K562 (cell line): ENCODE results near the gene BCORL1. TPM values are rescaled to one million over a fixed set of nuclear protein-coding genes. Genes with fewer than 3 reads are reported as not detected.

Experiments
- ELF1 ChIP-seq: fragments of 200-800 bp; sonication (Bioruptor generic); IDR thresholded peaks from 2 replicates; pipeline ENCODE4 v1.6.1; 2016; ENCODE audit warnings: missing genetic modification characterization, missing compliant biosample characterization
- ELF4 ChIP-seq: fragments of 450-650 bp; formaldehyde crosslinking; IDR thresholded peaks from 2 replicates; pipeline ENCODE4 v1.4.0; 2022; ENCODE audit warnings: missing genetic modification characterization
- NFYB ChIP-seq: IDR thresholded peaks from 2 replicates; pipeline ENCODE4 v1.6.1; 2011; ENCODE audit warnings: mild to moderate bottlenecking, moderate library complexity; ENCODE audit not compliant: insufficient read length; ENCODE audit errors: extremely low read depth
- PHF8 ChIP-seq: fragments of 200-600 bp; sonication (generic); IDR thresholded peaks from 2 replicates; pipeline ENCODE4 v1.6.1; 2012; ENCODE audit warnings: mixed run types, mild to moderate bottlenecking, inconsistent platforms, low read length, moderate library complexity, borderline replicate concordance
- RAD21 ChIP-seq, 2 experiments: fragments of 250-450 bp in 1 of 2; fragments of 450-650 bp in 1 of 2; sonication (Bioruptor Pico) in 1 of 2; formaldehyde crosslinking in 1 of 2; IDR thresholded peaks in 1 of 2; conservative IDR thresholded peaks in 1 of 2; 2 replicates each; pipeline versions ENCODE4 v1.4.0 to v1.8.0; 2020 to 2022; ENCODE audit warnings: mild to moderate bottlenecking in 2 of 2, moderate library complexity in 1 of 2
- RBBP5 ChIP-seq: fragments of 200-600 bp; sonication (generic); IDR thresholded peaks from 2 replicates; pipeline ENCODE4 v1.6.1; 2012; ENCODE audit warnings: borderline replicate concordance, mild to moderate bottlenecking, low read length, control low read depth, inconsistent platforms; ENCODE audit not compliant: insufficient read depth, poor library complexity, severe bottlenecking
- SUPT5H ChIP-seq: fragments of 450-650 bp; IDR thresholded peaks from 2 replicates; pipeline ENCODE4 v1.6.1; 2016
- TEAD1 ChIP-seq, 2 experiments: fragments of 450-650 bp in 1 of 2; sonication (generic) in 1 of 2; formaldehyde crosslinking; IDR thresholded peaks; 2 replicates each; pipeline versions ENCODE4 v1.4.0 to v1.8.0; 2020 to 2022; ENCODE audit warnings: mild to moderate bottlenecking in 2 of 2, missing genetic modification reagents in 1 of 2
- ZFX ChIP-seq: sonication (generic); formaldehyde crosslinking; IDR thresholded peaks from 2 replicates; pipeline ENCODE4 v1.8.0; 2022; ENCODE audit warnings: mild to moderate bottlenecking, missing genetic modification reagents, moderate library complexity
- ZNF217 ChIP-seq: sonication (generic); formaldehyde crosslinking; IDR thresholded peaks from 2 replicates; pipeline ENCODE4 v1.8.0; 2022; ENCODE audit warnings: mild to moderate bottlenecking, missing genetic modification reagents
- ZNF224 ChIP-seq: sonication (generic); formaldehyde crosslinking; IDR thresholded peaks from 2 replicates; pipeline ENCODE4 v1.8.0; 2022; ENCODE audit warnings: mild to moderate bottlenecking, missing genetic modification reagents
- ZNF717 ChIP-seq: fragments of 250-450 bp; sonication (Bioruptor Pico); IDR thresholded peaks from 2 replicates; pipeline ENCODE4 v1.5.0; 2021
- polyA plus RNA-seq, 8 experiments: library from polyadenylated mRNA; depleted of rRNA in 4 of 8; stranded (reverse) in 5 of 8; unstranded in 3 of 8; fragments of >200 nt; fragmentation: Nextera tagmentation in 2 of 8; fragmentation: Illumina TruSeq in 1 of 8; extraction: Ambion mirVana in 2 of 8; extraction: Trizol in 1 of 8; gene quantifications; 2 replicates each; pipeline versions ENCODE4 v1.2.1 to v1.2.3, GENCODE V29; 2011 to 2014; ENCODE audit warnings: inconsistent platforms in 1 of 8, missing spikeins in 1 of 8
- total RNA-seq, 7 experiments: library from RNA; depleted of rRNA in 6 of 7; stranded (reverse); fragments of >200 nt in 6 of 7; fragmentation: Illumina TruSeq in 2 of 7; extraction: Trizol in 2 of 7; gene quantifications; 2 replicates each; pipeline versions ENCODE4 v1.2.1 to v1.2.3, GENCODE V29; 2011 to 2021; ENCODE audit warnings: low replicate concordance in 1 of 7
- TF ChIP-seq, protein P1 (sequence below): sonication (generic); formaldehyde crosslinking; IDR thresholded peaks from 2 replicates; pipeline ENCODE4 v1.5.0; 2020; ENCODE audit warnings: missing genetic modification reagents
- TF ChIP-seq, protein P2 (sequence below): fragments of 450-650 bp; conservative IDR thresholded peaks from 2 replicates; pipeline ENCODE4 v1.6.1; 2016; ENCODE audit warnings: missing genetic modification characterization, low read depth, mild to moderate bottlenecking, missing compliant biosample characterization, moderate library complexity
- TF ChIP-seq, protein P3 (sequence below): fragments of 200-600 bp; sonication (generic); IDR thresholded peaks from one replicate; pipeline ENCODE4 v1.6.1; 2012; ENCODE audit warnings: mild to moderate bottlenecking, low read depth, low read length, inconsistent platforms

The BCORL1 gene
- total and polyA plus RNA-seq, 9 of the 15 experiments (the other 6 are each of a cell fraction or from before 2014, with no cell fraction given) = 0.48 to 29.6 (median 2.1) TPM

GRCh38 chrX:129981752-129982299 lies 609 bp upstream of the BCORL1 start (continued):
- TF ChIP-seq, protein P1, sequence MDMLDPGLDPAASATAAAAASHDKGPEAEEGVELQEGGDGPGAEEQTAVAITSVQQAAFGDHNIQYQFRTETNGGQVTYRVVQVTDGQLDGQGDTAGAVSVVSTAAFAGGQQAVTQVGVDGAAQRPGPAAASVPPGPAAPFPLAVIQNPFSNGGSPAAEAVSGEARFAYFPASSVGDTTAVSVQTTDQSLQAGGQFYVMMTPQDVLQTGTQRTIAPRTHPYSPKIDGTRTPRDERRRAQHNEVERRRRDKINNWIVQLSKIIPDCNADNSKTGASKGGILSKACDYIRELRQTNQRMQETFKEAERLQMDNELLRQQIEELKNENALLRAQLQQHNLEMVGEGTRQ (CRISPR knock-in tag) = no peak
- peak; percentile 47; the same call in 1 of the 2 replicates for TF ChIP-seq ZFX (CRISPR knock-in tag)
- 0 out of 2 replicates have a peak, but pooled peaks have one; percentile 24 for TF ChIP-seq ELF1 (tag)
- TF ChIP-seq NFYB = no peak
- TF ChIP-seq, protein P2, sequence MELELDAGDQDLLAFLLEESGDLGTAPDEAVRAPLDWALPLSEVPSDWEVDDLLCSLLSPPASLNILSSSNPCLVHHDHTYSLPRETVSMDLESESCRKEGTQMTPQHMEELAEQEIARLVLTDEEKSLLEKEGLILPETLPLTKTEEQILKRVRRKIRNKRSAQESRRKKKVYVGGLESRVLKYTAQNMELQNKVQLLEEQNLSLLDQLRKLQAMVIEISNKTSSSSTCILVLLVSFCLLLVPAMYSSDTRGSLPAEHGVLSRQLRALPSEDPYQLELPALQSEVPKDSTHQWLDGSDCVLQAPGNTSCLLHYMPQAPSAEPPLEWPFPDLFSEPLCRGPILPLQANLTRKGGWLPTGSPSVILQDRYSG (tag) = no peak
- TF ChIP-seq TEAD1 (CRISPR knock-in tag; IDR thresholded peaks at IDR 0.05) = no peak
- no peak for TF ChIP-seq ZNF224 (CRISPR knock-in tag)
- no peak for TF ChIP-seq ELF4 (CRISPR knock-in tag)
- peak; percentile 67; the same call in 1 of the 2 replicates for TF ChIP-seq PHF8
- TF ChIP-seq SUPT5H = 0 out of 2 replicates have a peak, but pooled peaks have one; percentile 19
- peak; percentile 37 for TF ChIP-seq RBBP5
- TF ChIP-seq ZNF717 (CRISPR knock-in tag) = no peak
- TF ChIP-seq, protein P3, sequence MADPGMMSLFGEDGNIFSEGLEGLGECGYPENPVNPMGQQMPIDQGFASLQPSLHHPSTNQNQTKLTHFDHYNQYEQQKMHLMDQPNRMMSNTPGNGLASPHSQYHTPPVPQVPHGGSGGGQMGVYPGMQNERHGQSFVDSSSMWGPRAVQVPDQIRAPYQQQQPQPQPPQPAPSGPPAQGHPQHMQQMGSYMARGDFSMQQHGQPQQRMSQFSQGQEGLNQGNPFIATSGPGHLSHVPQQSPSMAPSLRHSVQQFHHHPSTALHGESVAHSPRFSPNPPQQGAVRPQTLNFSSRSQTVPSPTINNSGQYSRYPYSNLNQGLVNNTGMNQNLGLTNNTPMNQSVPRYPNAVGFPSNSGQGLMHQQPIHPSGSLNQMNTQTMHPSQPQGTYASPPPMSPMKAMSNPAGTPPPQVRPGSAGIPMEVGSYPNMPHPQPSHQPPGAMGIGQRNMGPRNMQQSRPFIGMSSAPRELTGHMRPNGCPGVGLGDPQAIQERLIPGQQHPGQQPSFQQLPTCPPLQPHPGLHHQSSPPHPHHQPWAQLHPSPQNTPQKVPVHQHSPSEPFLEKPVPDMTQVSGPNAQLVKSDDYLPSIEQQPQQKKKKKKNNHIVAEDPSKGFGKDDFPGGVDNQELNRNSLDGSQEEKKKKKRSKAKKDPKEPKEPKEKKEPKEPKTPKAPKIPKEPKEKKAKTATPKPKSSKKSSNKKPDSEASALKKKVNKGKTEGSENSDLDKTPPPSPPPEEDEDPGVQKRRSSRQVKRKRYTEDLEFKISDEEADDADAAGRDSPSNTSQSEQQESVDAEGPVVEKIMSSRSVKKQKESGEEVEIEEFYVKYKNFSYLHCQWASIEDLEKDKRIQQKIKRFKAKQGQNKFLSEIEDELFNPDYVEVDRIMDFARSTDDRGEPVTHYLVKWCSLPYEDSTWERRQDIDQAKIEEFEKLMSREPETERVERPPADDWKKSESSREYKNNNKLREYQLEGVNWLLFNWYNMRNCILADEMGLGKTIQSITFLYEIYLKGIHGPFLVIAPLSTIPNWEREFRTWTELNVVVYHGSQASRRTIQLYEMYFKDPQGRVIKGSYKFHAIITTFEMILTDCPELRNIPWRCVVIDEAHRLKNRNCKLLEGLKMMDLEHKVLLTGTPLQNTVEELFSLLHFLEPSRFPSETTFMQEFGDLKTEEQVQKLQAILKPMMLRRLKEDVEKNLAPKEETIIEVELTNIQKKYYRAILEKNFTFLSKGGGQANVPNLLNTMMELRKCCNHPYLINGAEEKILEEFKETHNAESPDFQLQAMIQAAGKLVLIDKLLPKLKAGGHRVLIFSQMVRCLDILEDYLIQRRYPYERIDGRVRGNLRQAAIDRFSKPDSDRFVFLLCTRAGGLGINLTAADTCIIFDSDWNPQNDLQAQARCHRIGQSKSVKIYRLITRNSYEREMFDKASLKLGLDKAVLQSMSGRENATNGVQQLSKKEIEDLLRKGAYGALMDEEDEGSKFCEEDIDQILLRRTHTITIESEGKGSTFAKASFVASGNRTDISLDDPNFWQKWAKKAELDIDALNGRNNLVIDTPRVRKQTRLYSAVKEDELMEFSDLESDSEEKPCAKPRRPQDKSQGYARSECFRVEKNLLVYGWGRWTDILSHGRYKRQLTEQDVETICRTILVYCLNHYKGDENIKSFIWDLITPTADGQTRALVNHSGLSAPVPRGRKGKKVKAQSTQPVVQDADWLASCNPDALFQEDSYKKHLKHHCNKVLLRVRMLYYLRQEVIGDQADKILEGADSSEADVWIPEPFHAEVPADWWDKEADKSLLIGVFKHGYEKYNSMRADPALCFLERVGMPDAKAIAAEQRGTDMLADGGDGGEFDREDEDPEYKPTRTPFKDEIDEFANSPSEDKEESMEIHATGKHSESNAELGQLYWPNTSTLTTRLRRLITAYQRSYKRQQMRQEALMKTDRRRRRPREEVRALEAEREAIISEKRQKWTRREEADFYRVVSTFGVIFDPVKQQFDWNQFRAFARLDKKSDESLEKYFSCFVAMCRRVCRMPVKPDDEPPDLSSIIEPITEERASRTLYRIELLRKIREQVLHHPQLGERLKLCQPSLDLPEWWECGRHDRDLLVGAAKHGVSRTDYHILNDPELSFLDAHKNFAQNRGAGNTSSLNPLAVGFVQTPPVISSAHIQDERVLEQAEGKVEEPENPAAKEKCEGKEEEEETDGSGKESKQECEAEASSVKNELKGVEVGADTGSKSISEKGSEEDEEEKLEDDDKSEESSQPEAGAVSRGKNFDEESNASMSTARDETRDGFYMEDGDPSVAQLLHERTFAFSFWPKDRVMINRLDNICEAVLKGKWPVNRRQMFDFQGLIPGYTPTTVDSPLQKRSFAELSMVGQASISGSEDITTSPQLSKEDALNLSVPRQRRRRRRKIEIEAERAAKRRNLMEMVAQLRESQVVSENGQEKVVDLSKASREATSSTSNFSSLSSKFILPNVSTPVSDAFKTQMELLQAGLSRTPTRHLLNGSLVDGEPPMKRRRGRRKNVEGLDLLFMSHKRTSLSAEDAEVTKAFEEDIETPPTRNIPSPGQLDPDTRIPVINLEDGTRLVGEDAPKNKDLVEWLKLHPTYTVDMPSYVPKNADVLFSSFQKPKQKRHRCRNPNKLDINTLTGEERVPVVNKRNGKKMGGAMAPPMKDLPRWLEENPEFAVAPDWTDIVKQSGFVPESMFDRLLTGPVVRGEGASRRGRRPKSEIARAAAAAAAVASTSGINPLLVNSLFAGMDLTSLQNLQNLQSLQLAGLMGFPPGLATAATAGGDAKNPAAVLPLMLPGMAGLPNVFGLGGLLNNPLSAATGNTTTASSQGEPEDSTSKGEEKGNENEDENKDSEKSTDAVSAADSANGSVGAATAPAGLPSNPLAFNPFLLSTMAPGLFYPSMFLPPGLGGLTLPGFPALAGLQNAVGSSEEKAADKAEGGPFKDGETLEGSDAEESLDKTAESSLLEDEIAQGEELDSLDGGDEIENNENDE = no peak
- no peak for TF ChIP-seq ZNF217 (CRISPR knock-in tag)
- TF ChIP-seq RAD21 (CRISPR knock-in tag; conservative IDR thresholded peaks at IDR 0.05 in 1 of 2, IDR thresholded peaks at IDR 0.05 in 1 of 2) = no peak
